ENCODE data around the gene LCE2A.

The LCE2A gene

GRCh38 chr1:152745289-152745704, 47.2 kb downstream of the LCE2A start:
- H3K36me3 ChIP-seq (ENCODE audit: insufficient read depth, low read length), result no peaks in the 10 kb centered on the region
- peak overlapping the region; percentile 1 for H3K4me2 ChIP-seq (ENCODE audit: low read length)
- no peak overlapping the region for H3K9ac ChIP-seq (ENCODE audit: low read depth, low read length)
- H3K4me1 ChIP-seq (ENCODE audit: control insufficient read depth, insufficient read depth, low read length), result no peaks in the 10 kb centered on the region
- H3K9me3 ChIP-seq (replicated peaks; ENCODE audit: low read length), result no peaks in the 10 kb centered on the region
- H3K4me3 ChIP-seq (ENCODE audit: low read length), result no peak overlapping the region
- H3K27me3 ChIP-seq (ENCODE audit: control insufficient read depth, insufficient read depth, low read length), result peaks cover 2% of the 10 kb centered on the region

- no peak overlapping the region for H3K9ac ChIP-seq (ENCODE audit: low read depth, low read length)
- H3K9me3 ChIP-seq (replicated peaks; ENCODE audit: low read length), result no peaks in the 10 kb centered on the region
- no peak overlapping the region for H3K4me3 ChIP-seq (ENCODE audit: low read length)
- no peaks in the 10 kb centered on the region for H3K36me3 ChIP-seq (ENCODE audit: insufficient read depth, low read length)
- no peaks in the 10 kb centered on the region for H3K27me3 ChIP-seq (ENCODE audit: control insufficient read depth, insufficient read depth, low read length)
- H3K4me1 ChIP-seq (ENCODE audit: control insufficient read depth, insufficient read depth, low read length), result no peaks in the 10 kb centered on the region
- H3K4me2 ChIP-seq (ENCODE audit: low read length), result peak overlapping the region; percentile 1
Measured at GRCh38 chr1:152745765-152746444, 47.8 kb downstream of the LCE2A start.

- Histone ChIP-seq H3K4me3 (ENCODE audit: low read length) (no peak overlapping the region), H3K36me3 (ENCODE audit: insufficient read depth, low read length) (no peaks in the 10 kb centered on the region), H3K9ac (ENCODE audit: low read depth, low read length) (no peak overlapping the region), H3K4me1 (ENCODE audit: control insufficient read depth, insufficient read depth, low read length) (peaks cover 8% of the 10 kb centered on the region), H3K4me2 (ENCODE audit: low read length) (no peak overlapping the region), H3K9me3 (replicated peaks; ENCODE audit: low read length) (no peaks in the 10 kb centered on the region), H3K27me3 (ENCODE audit: control insufficient read depth, insufficient read depth, low read length) (no peaks in the 10 kb centered on the region)
Measured at GRCh38 chr1:152747831-152748230, 49.7 kb downstream of the LCE2A start.
